SK-N-MC (cell line): ENCODE results near the gene CHID1.

Experiments used
- EZH2 ChIP-seq: fragments of 200-600 bp; sonication (generic); IDR thresholded peaks from one replicate; pipeline ENCODE4 v1.6.1; 2017; ENCODE audit warnings: antibody characterized with exemption
- FOXP2 ChIP-seq: optimal IDR thresholded peaks from 2 replicates; pipeline ENCODE3; 2011; ENCODE audit warnings: mild to moderate bottlenecking, moderate library complexity; ENCODE audit not compliant: insufficient read depth; ENCODE audit errors: extremely low read length, control extremely low read depth
- POLR2AphosphoS5 ChIP-seq: IDR thresholded peaks from 2 replicates; pipeline ENCODE4 v1.6.1; 2012; ENCODE audit warnings: mild to moderate bottlenecking, low read depth, low read length, borderline replicate concordance

- TF ChIP-seq EZH2 (no peak), POLR2AphosphoS5 (no peak), FOXP2 (no peak)
Measured at GRCh38 chr11:852762-853161, 57.8 kb downstream of the CHID1 start.
